Jurkat, Clone E6-1 (cell line): Measurements from ENCODE around the gene TMCO4.

ENCODE experiments used
- DNase-seq: peaks from one replicate; pipeline ENCODE4 v3.0.0-alpha.2; 2011; ENCODE audit warnings: low read depth, low spot score
- H3K4me3 ChIP-seq: 2 replicates; pipeline ENCODE4 v1.5.1; 2011; ENCODE audit warnings: mild to moderate bottlenecking, low read length, control low read depth, moderate library complexity

Gene TMCO4

GRCh38 chr1:19734056-19734455, 65.7 kb downstream of the TMCO4 start:
- no peak for DNase-seq
- H3K4me3 ChIP-seq: no peak overlapping the region

- no peak overlapping the region for H3K4me3 ChIP-seq
- DNase-seq: no peak
Measured at GRCh38 chr1:19733615-19734014, 66.1 kb downstream of the TMCO4 start.

- H3K4me3 ChIP-seq: no peak overlapping the region
- DNase-seq: no peak
Measured at GRCh38 chr1:19731311-19731821, 68.3 kb downstream of the TMCO4 start.

DNA sequence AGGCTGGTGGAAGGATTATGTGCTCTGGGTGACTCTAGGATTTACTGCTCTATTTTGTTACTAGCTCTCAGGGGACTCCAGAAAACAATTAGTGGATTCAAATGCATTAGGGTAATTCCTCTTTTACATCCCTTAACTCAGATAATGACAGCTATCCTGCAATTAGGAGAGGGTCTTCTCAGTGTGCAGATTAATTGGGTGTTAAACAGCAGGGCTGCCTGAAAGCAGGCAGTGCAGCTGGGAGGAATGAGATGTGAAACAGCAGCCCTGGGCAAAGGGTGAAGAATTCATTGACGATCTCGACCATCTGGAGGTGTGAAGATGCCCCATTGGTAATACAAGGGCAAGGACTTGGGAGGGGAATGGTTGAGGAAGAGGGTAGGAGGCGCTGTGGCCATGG, 68.9 kb downstream of the TMCO4 start:
- DNase-seq: no peak
- H3K4me3 ChIP-seq: no peak overlapping the region

DNA sequence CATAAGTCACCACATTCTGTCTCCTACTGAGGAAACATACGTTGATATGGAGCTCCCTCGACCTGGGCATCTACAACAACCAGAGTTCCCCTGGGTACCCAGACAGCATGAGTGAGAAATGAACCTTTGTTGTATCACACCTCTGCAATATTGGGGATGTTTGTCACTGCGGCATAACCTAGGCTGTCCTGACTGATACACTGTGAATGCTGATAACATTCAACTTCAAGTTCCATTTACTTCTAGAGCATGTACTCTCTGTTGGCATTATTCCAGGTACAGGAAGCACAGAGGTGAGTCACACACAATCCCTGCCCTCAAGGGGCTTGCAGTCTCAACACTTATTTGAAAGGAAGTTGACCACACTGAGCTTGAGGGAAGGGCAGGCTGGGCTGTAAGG, 69.5 kb downstream of the TMCO4 start:
- no peak for DNase-seq
- H3K4me3 ChIP-seq: no peak overlapping the region

- no peak overlapping the region for H3K4me3 ChIP-seq
- DNase-seq: no peak
Measured at GRCh38 chr1:19728413-19729145, 71.1 kb downstream of the TMCO4 start.

GRCh38 chr1:19725606-19726005, 74.1 kb downstream of the TMCO4 start:
- no peak overlapping the region for H3K4me3 ChIP-seq
- DNase-seq: no peak

DNA sequence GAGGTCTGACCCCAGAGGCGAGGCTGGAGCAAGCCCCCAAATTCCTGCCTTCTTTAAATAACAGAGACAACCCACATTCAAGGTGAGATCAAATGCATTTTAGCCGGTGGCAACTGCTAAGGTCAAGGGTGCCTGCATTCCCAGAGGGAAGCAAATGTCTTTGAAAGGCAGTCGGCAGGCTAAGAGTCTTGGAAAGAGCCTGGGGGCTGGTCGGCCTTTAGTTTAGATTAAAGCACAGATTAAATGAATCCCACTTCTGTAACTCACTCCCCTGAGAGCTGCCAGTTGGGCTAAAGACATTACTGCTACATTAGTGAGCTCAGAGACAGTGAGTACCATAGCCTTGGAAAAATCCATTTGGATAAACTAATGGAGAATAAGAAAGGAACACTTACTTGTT, 75.8 kb downstream of the TMCO4 start:
- no peak overlapping the region for H3K4me3 ChIP-seq
- no peak for DNase-seq

- no peak for DNase-seq
Measured at GRCh38 chr1:19720973-19721372, 78.7 kb downstream of the TMCO4 start.

GRCh38 chr1:19720174-19720573, 79.5 kb downstream of the TMCO4 start:
- H3K4me3 ChIP-seq: no peak overlapping the region
- no peak for DNase-seq

More at GRCh38 chr1:19720973-19721372, 78.7 kb downstream of the TMCO4 start:
- H3K4me3 ChIP-seq: no peak overlapping the region

GRCh38 chr1:19717467-19717866, 82.2 kb downstream of the TMCO4 start:
- no peak overlapping the region for H3K4me3 ChIP-seq
- DNase-seq: no peak

DNA sequence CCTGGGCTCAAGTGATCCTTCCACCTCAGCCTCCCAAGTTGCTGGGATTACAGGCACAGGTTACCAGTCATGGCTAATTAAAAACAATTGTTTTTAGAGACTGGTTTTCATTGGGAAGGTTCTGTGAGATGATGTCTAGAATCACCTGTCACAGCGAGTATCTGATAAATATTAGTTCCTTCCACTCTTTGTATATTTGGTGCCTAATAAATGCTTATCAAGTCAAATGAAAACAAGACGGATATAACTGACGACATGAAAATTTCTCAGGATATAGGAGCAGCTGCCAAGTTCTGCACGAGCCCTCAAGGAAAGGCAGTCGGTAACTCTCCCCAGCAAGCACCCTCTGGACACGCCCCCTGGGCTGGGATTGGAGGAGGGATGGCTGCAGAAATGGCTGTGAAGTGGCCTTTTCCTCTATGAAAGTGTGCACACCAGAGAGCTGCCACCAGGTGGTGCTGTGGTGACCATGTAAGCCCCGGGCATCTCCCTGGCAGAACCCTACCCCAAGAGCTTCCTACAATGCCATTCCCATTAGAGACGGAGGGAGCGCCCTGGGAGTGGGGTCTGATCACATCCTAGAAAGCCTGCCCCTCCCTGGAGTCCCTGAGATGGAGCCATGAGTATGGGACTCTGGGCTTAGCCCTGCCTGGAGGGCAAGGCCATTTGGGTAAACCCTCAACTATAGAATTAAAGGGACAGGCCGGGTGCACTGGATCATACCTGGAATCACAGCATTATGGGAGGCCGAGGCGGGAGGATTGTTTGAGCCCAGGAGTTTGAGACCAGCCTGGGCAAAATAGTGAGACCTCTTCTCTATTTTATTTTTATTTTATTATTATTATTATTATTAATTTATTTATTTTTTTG, 84.1 kb downstream of the TMCO4 start:
- peak; percentile 88 for DNase-seq
- H3K4me3 ChIP-seq: no peak overlapping the region

DNA sequence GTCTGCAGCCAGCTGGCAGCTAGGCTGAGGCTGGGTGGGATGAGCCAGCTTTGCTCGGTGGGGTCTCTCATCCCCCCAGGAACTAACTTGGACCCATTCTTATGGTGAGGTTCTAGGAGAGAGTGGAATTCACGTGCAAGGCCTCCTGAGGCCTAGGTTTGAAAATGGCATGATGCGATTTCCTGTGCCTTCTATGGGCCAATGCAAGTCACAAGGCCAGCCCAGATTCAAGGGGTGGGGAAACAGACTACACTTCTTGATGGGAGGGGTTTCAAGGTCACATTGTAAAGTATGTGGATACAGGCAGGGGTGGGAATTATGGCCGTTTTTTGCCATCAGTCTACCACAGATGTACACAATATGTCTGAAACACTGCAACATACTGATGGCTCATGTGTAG, 86.8 kb downstream of the TMCO4 start:
- DNase-seq: no peak
- H3K4me3 ChIP-seq: no peak overlapping the region

- H3K4me3 ChIP-seq: no peak overlapping the region
- DNase-seq: peak; percentile 51
Measured at GRCh38 chr1:19710825-19711611, 88.7 kb downstream of the TMCO4 start.

- no peak overlapping the region for H3K4me3 ChIP-seq
- no peak for DNase-seq
Measured at GRCh38 chr1:19709260-19709793, 90.4 kb downstream of the TMCO4 start.

- no peak overlapping the region for H3K4me3 ChIP-seq
- no peak for DNase-seq
Measured at GRCh38 chr1:19708567-19709110, 91.1 kb downstream of the TMCO4 start.

GRCh38 chr1:19706136-19706535, 93.6 kb downstream of the TMCO4 start:
- no peak for DNase-seq
- H3K4me3 ChIP-seq: no peak overlapping the region

DNA sequence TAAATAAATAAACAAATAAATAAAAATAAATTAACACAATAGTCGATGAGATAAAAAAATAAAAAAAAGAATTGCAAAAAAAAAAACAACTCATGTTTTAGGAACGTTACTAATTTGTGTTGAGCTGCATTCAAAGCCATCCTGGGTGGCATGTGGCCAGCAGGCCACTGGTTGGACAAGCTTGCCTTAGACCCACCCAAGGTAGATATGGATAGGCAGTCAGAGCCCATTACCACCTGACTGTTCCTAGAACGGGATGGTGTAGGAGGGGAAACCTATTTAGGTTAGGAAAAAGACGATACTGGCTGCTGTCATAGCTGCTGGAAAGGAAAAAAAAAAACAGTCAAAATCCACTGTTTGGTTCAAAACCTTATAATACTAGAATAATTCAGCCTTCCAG, 94.3 kb downstream of the TMCO4 start:
- H3K4me3 ChIP-seq: no peak overlapping the region
- DNase-seq: no peak
